KBM-7 (cell line): ENCODE results near the gene MMEL1.
"Not testable (repeated sequence)": the region's sequence is repeated elsewhere in the genome, so short reads cannot be mapped to it uniquely, and the experiment has no call there.

Source experiments
- DNase-seq: peaks from one replicate; pipeline ENCODE4 v3.0.0-alpha.2; 2015
- in situ Hi-C: fragments of 300-500 bp; cut with MboI; formaldehyde crosslinking; loops from 2 replicates; pipeline ENCODE4 v1.14.3; 2020; ENCODE audit warnings: low sequenced_read_pairs, low pct_unique_long_range_greater_than_20kb, mixed read lengths

The MMEL1 gene

GRCh38 chr1:2632561-2633361 lies at the start of gene MMEL1:
TSS of gene MMEL1 (minus strand) at chr1:2633016. CDS start at chr1:2629484, 3,532 bp downstream.
- DNase-seq = no peak
- in situ Hi-C loops = no loop called here

GRCh38 chr1:2676726-2677125 lies 43.9 kb upstream of the MMEL1 start:
- in situ Hi-C loops = not testable (repeated sequence)

GRCh38 chr1:2671656-2672055 lies 38.8 kb upstream of the MMEL1 start:
- DNase-seq, in situ Hi-C loops: not testable (repeated sequence)

More at GRCh38 chr1:2676726-2677125, 43.9 kb upstream of the MMEL1 start:
- DNase-seq = not testable (repeated sequence)

GRCh38 chr1:2659806-2660205 lies 27.0 kb upstream of the MMEL1 start:
- not testable (repeated sequence) for DNase-seq

GRCh38 chr1:2657909-2658308 lies 25.1 kb upstream of the MMEL1 start:
- DNase-seq, in situ Hi-C loops: not testable (repeated sequence)

More at GRCh38 chr1:2659806-2660205, 27.0 kb upstream of the MMEL1 start:
- in situ Hi-C loops = not testable (repeated sequence)

- in situ Hi-C loops, DNase-seq: not testable (repeated sequence)
These were observed 24.3 kb upstream of the MMEL1 start for GRCh38 chr1:2657124-2657523.

- DNase-seq, in situ Hi-C loops: not testable (repeated sequence)
These were observed 23.0 kb upstream of the MMEL1 start for GRCh38 chr1:2655598-2656434.

- in situ Hi-C loops, DNase-seq: not testable (repeated sequence)
These were observed 21.7 kb upstream of the MMEL1 start for GRCh38 chr1:2654443-2654948.

GRCh38 chr1:2653741-2654442 lies 21.1 kb upstream of the MMEL1 start:
- DNase-seq, in situ Hi-C loops: not testable (repeated sequence)

- DNase-seq, in situ Hi-C loops: not testable (repeated sequence)
These were observed 20.2 kb upstream of the MMEL1 start for GRCh38 chr1:2652926-2653571.

GRCh38 chr1:2652152-2652925 lies 19.5 kb upstream of the MMEL1 start:
- DNase-seq, in situ Hi-C loops: not testable (repeated sequence)

GRCh38 chr1:2650967-2651645 lies 18.3 kb upstream of the MMEL1 start:
- in situ Hi-C loops = no loop called here
- DNase-seq = no peak

GRCh38 chr1:2646837-2647236 lies 14.0 kb upstream of the MMEL1 start:
- in situ Hi-C loops = no loop called here
- no peak for DNase-seq

- in situ Hi-C loops = no loop called here
These were observed 13.0 kb upstream of the MMEL1 start for GRCh38 chr1:2645776-2646175.

GRCh38 chr1:2645143-2645542 lies 12.3 kb upstream of the MMEL1 start:
- in situ Hi-C loops = no loop called here
- no peak for DNase-seq

More at GRCh38 chr1:2645776-2646175, 13.0 kb upstream of the MMEL1 start:
- no peak for DNase-seq

GRCh38 chr1:2644591-2645101 lies 11.8 kb upstream of the MMEL1 start:
- no peak for DNase-seq
- in situ Hi-C loops = no loop called here

- in situ Hi-C loops = no loop called here
- no peak for DNase-seq
These were observed 11.4 kb upstream of the MMEL1 start for GRCh38 chr1:2644171-2644570.
